Measurements from ENCODE around the gene VTI1B.

VTI1B gene

GRCh38 chr14:67599698-67600561, 74.5 kb downstream of the VTI1B start, which contains the start of gene PIGH:
Gene PIGH (minus strand): TSS chr14:67600268. CDS start chr14:67600203, 65 bp downstream.
- TF ChIP-seq CTCF (IDR thresholded peaks at IDR 0.05; ENCODE audit: low read depth, low read length): peak; percentile 46
- H3K4me3 ChIP-seq (ENCODE audit: low read depth, low read length): peak within 1 kb of the TSS; percentile 85

All from WI38 (cell line).